Ishikawa (cell line): ENCODE data around the gene SATB1.

Experiments
- CEBPB ChIP-seq: IDR thresholded peaks from 2 replicates; pipeline ENCODE4 v1.6.1; 2012
- CREB1 ChIP-seq: IDR thresholded peaks from 2 replicates; pipeline ENCODE4 v1.6.1; 2012; ENCODE audit warnings: low read depth
- EGR1 ChIP-seq: IDR thresholded peaks from 2 replicates; pipeline ENCODE4 v1.6.1; 2012
- EP300 ChIP-seq: IDR thresholded peaks from 2 replicates; pipeline ENCODE4 v1.6.1; 2012; ENCODE audit warnings: borderline replicate concordance
- FOXM1 ChIP-seq: IDR thresholded peaks from 2 replicates; pipeline ENCODE4 v1.6.1; 2012; ENCODE audit warnings: low read depth, borderline replicate concordance
- NFIC ChIP-seq: IDR thresholded peaks from 2 replicates; pipeline ENCODE4 v1.6.1; 2012
- RAD21 ChIP-seq: IDR thresholded peaks from 2 replicates; pipeline ENCODE4 v1.6.1; 2012; ENCODE audit warnings: low read depth
- REST ChIP-seq: IDR thresholded peaks from 2 replicates; pipeline ENCODE4 v1.6.1; 2012; ENCODE audit warnings: low read depth, mild to moderate bottlenecking
- TAF1 ChIP-seq: IDR thresholded peaks from 2 replicates; pipeline ENCODE4 v1.6.1; 2012; ENCODE audit warnings: low read depth, mild to moderate bottlenecking
- TCF12 ChIP-seq: IDR thresholded peaks from 2 replicates; pipeline ENCODE4 v1.6.1; 2012; ENCODE audit warnings: low read depth
- TEAD4 ChIP-seq: IDR thresholded peaks from 2 replicates; pipeline ENCODE4 v1.6.1; 2012
- YY1 ChIP-seq: IDR thresholded peaks from 2 replicates; pipeline ENCODE4 v1.6.1; 2012; ENCODE audit warnings: low read depth
- ZBTB7A ChIP-seq: IDR thresholded peaks from 2 replicates; pipeline ENCODE4 v1.6.1; 2012; ENCODE audit warnings: low read depth
- TF ChIP-seq, protein P1 (sequence below): IDR thresholded peaks from 2 replicates; pipeline ENCODE4 v1.6.1; 2012
- TF ChIP-seq, protein P2 (sequence below): IDR thresholded peaks from 2 replicates; pipeline ENCODE4 v1.6.1; 2012

SATB1 gene

DNA sequence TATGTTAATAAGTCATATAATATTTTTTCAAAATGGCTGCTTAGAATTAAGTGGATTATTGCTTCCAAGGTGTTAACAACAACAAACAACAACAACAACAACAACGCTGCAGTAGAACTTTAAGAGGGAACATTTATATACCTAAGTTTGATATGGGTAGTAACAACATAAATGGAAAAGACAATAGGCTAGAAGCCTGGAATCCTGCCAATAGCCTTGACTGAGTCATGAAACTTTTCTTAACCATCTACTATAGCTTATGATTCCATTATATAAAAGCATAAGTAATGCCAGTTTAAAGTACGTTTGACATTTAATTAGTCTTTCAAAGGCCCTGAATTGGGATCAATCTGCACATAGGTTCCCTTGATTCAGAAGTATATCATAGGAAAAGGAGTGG, 31.2 kb downstream of the SATB1 start:
- no peak for TF ChIP-seq YY1
- TF ChIP-seq RAD21: no peak
- no peak for TF ChIP-seq TAF1
- TF ChIP-seq EP300: no peak
- TF ChIP-seq NFIC: no peak
- TF ChIP-seq CREB1: no peak
- TF ChIP-seq, protein P1, sequence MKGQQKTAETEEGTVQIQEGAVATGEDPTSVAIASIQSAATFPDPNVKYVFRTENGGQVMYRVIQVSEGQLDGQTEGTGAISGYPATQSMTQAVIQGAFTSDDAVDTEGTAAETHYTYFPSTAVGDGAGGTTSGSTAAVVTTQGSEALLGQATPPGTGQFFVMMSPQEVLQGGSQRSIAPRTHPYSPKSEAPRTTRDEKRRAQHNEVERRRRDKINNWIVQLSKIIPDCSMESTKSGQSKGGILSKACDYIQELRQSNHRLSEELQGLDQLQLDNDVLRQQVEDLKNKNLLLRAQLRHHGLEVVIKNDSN: no peak
- TF ChIP-seq, protein P2, sequence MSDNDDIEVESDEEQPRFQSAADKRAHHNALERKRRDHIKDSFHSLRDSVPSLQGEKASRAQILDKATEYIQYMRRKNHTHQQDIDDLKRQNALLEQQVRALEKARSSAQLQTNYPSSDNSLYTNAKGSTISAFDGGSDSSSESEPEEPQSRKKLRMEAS: no peak
- no peak for TF ChIP-seq ZBTB7A
- TF ChIP-seq EGR1: no peak
- no peak for TF ChIP-seq REST
- no peak for TF ChIP-seq CEBPB
- no peak for TF ChIP-seq FOXM1
- TF ChIP-seq TEAD4: no peak
- no peak for TF ChIP-seq TCF12

DNA sequence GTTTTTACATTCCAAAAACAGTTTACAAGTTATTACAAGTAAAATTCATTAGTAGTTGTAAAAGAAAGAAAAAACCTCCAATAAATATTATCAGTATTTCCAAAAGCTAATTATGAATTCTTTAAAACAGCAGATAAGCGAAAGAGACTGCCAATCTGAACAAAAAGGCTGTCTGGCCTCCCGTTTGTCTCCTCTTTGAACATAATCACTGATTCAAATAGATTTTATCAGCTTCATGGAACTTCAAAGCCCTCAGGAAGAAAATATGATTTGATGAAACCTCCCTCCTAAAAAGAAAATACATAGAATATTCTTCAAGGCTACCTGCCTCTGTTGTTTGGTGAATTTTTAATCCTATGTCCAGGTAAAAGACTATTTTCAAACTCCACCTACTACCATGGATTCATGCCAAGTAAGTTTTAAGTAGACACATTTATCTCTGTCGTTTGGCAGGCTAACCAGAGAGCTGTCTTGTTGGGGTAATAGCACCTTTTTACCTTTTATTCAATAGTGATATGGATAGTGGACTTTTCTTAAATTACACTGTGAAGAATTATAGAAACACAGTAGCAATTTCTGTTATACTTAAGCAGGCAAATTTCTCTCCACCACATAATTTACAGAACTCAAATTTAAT, 35.0 kb downstream of the SATB1 start:
- TF ChIP-seq EGR1: no peak
- TF ChIP-seq CEBPB: no peak
- no peak for TF ChIP-seq TEAD4
- TF ChIP-seq REST: no peak
- no peak for TF ChIP-seq TAF1
- TF ChIP-seq, protein P1: no peak
- no peak for TF ChIP-seq ZBTB7A
- no peak for TF ChIP-seq RAD21
- no peak for TF ChIP-seq EP300
- TF ChIP-seq TCF12: no peak
- TF ChIP-seq, protein P2: no peak
- TF ChIP-seq CREB1: no peak
- TF ChIP-seq FOXM1: no peak
- no peak for TF ChIP-seq NFIC
- no peak for TF ChIP-seq YY1

- TF ChIP-seq, protein P1: no peak
- TF ChIP-seq TEAD4 (no peak), CREB1 (no peak), RAD21 (peak; percentile 42), TCF12 (no peak), TAF1 (no peak)
Observed at GRCh38 chr3:18389108-18389733, 35.9 kb downstream of the SATB1 start.

DNA sequence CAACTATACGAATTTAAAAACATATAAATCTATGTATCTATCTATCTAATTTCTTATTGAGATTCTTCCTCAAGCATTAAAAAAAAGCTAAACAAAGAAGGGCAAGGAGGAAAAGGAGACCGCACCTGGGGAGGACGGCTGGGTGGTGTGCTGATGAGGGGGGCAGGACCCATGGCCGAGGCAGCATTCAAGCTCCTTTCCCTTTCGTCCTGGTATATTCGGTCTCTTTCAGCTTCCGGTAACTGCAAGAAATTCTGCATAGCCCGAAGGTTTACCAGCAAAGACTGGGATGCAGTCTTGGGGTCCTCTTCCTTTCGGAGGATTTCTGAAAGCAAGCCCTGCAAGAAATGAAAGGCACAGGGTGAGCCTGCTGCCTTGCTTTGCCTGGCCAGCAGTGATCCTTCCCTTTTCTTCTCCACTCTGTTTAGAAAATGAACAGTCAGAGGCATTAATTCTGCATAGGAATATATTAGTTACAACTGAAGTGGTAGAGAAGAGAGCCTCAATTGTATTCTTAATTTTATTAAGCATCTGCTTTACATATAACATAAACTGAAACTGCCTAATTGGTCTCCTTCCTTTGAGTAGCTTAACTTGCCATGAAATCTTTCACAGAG, 38.8 kb downstream of the SATB1 start:
- TF ChIP-seq EP300 (no peak), FOXM1 (no peak), TAF1 (no peak), CREB1 (no peak), CEBPB (no peak), REST (no peak)
- TF ChIP-seq, protein P1: no peak
- TF ChIP-seq, protein P2: no peak
